SK-N-SH (cell line): ENCODE measurements around the gene ADAD1. TPM values are rescaled to one million over a fixed set of nuclear protein-coding genes. Genes with fewer than 3 reads are reported as not detected.

Experiments used
- CTCF ChIA-PET: fragments of 300-600, 350-600 bp; formaldehyde crosslinking; extraction: SDS; loops from one replicate; lab custom pipeline; 2021; lab: Yijun Ruan, JAX
- POLR2A ChIA-PET: fragments of 350-600 bp; sonication (Branson Sonifier 250); formaldehyde crosslinking; extraction: SDS; loops from one replicate; lab custom pipeline; 2020; ENCODE audit warnings: antibody characterized with exemption, inconsistent platforms; lab: Yijun Ruan, JAX
- DNase-seq: peaks from one replicate; pipeline ENCODE4 v3.0.0; 2012
- H2AFZ ChIP-seq: fragments of 200-600 bp; sonication (generic); 2 replicates; pipeline ENCODE4 v1.8.1; 2016; ENCODE audit warnings: antibody characterized with exemption, mild to moderate bottlenecking, low read depth
- H3F3A ChIP-seq: fragments of 200-600 bp; sonication (generic); replicated peaks from 2 replicates; pipeline ENCODE3; 2016; ENCODE audit warnings: antibody characterized with exemption, mild to moderate bottlenecking; ENCODE audit not compliant: insufficient read depth
- H3K27ac ChIP-seq, 2 experiments: fragments of 200-500 bp in 1 of 2; fragments of 200-600 bp in 1 of 2; sonication (Bioruptor generic) in 1 of 2; sonication (generic), shearing (Covaris generic) in 1 of 2; 2 replicates each; pipeline versions ENCODE4 v1.5.1 to v1.6.1; 2014 to 2016; ENCODE audit warnings: low read depth in 2 of 2, inconsistent platforms in 1 of 2, low read length in 1 of 2, mild to moderate bottlenecking in 1 of 2, mixed read lengths in 1 of 2
- H3K27me3 ChIP-seq: fragments of 200-600 bp; sonication (generic), shearing (Covaris generic); 2 replicates; pipeline ENCODE4 v1.6.1; 2016; ENCODE audit warnings: mixed run types; ENCODE audit not compliant: insufficient read depth
- H3K36me3 ChIP-seq, 2 experiments: fragments of 200-500 bp in 1 of 2; fragments of 200-600 bp in 1 of 2; sonication (Bioruptor generic) in 1 of 2; sonication (generic) in 1 of 2; replicated peaks in 1 of 2; 2 replicates each; pipeline versions ENCODE3 to v1.5.1; 2014 to 2016; ENCODE audit warnings: low read length in 1 of 2, mild to moderate bottlenecking in 1 of 2; ENCODE audit not compliant: insufficient read depth in 2 of 2, control insufficient read depth in 1 of 2
- H3K4me1 ChIP-seq, 2 experiments: fragments of 200-500 bp in 1 of 2; fragments of 200-600 bp in 1 of 2; sonication (Bioruptor generic) in 1 of 2; sonication (generic), shearing (Covaris generic) in 1 of 2; 2 replicates each; pipeline versions ENCODE4 v1.5.1 to v1.6.1; 2014 to 2016; ENCODE audit warnings: low read depth in 1 of 2, low read length in 1 of 2, mixed run types in 1 of 2; ENCODE audit not compliant: insufficient read depth in 2 of 2, control insufficient read depth in 1 of 2
- H3K4me2 ChIP-seq: fragments of 200-600 bp; sonication (generic), shearing (Covaris generic); 2 replicates; pipeline ENCODE4 v1.6.1; 2017; ENCODE audit warnings: mixed run types
- H3K4me3 ChIP-seq, 2 experiments: fragments of 200-500 bp in 1 of 2; fragments of 200-600 bp in 1 of 2; sonication (Bioruptor generic) in 1 of 2; sonication (generic), shearing (Covaris generic) in 1 of 2; 2 replicates each; pipeline versions ENCODE4 v1.5.1 to v1.8.1; 2014 to 2016; ENCODE audit warnings: low read depth in 2 of 2, inconsistent platforms in 1 of 2, low read length in 1 of 2, mild to moderate bottlenecking in 1 of 2, mixed read lengths in 1 of 2, moderate library complexity in 1 of 2
- H3K79me2 ChIP-seq: fragments of 200-600 bp; sonication (generic); 2 replicates; pipeline ENCODE4 v1.8.1; 2017; ENCODE audit warnings: mild to moderate bottlenecking; ENCODE audit not compliant: insufficient read depth
- H3K9ac ChIP-seq: fragments of 200-600 bp; sonication (generic); 2 replicates; pipeline ENCODE4 v1.6.1; 2017; ENCODE audit warnings: mixed run types
- H3K9me2 ChIP-seq: fragments of 200-600 bp; sonication (generic); 2 replicates; pipeline ENCODE4 v1.6.1; 2017; ENCODE audit warnings: mixed run types
- H3K9me3 ChIP-seq: fragments of 200-600 bp; sonication (generic); 2 replicates; pipeline ENCODE4 v1.6.1; 2017; ENCODE audit warnings: mixed run types, mild to moderate bottlenecking, moderate library complexity
- H4K20me1 ChIP-seq: fragments of 200-600 bp; sonication (generic); 2 replicates; pipeline ENCODE4 v1.6.1; 2017; ENCODE audit warnings: mild to moderate bottlenecking, mixed run types; ENCODE audit not compliant: insufficient read depth
- CTCF ChIP-seq: fragments of 200-600 bp; sonication (generic); IDR thresholded peaks from 2 replicates; pipeline ENCODE4 v1.6.1; 2017; ENCODE audit warnings: antibody characterized with exemption, mild to moderate bottlenecking, moderate library complexity
- ELF1 ChIP-seq: IDR thresholded peaks from 2 replicates; pipeline ENCODE4 v1.4.0; 2012
- EP300 ChIP-seq, 2 experiments: IDR thresholded peaks; 2 replicates each; pipeline versions ENCODE4 v1.4.0 to v1.6.1; 2012; ENCODE audit warnings: borderline replicate concordance in 1 of 2, low read depth in 1 of 2, low read length in 1 of 2
- EZH2phosphoT487 ChIP-seq: fragments of 200-600 bp; sonication (generic); IDR thresholded peaks from 2 replicates; pipeline ENCODE4 v1.6.1; 2017; ENCODE audit warnings: low read depth, mixed run types, mild to moderate bottlenecking, antibody characterized with exemption, moderate library complexity, borderline replicate concordance
- FOSL2 ChIP-seq: IDR thresholded peaks from 2 replicates; pipeline ENCODE4 v1.4.0; 2012; ENCODE audit warnings: low read depth, mild to moderate bottlenecking, moderate library complexity, borderline replicate concordance
- FOXJ3 ChIP-seq: sonication (generic); formaldehyde crosslinking; IDR thresholded peaks from 2 replicates; pipeline ENCODE4 v1.5.1; 2020; ENCODE audit warnings: mild to moderate bottlenecking, missing genetic modification reagents
- GABPA ChIP-seq: IDR thresholded peaks from 2 replicates; pipeline ENCODE4 v1.4.0; 2012; ENCODE audit warnings: low read depth, mild to moderate bottlenecking
- GATA2 ChIP-seq: sonication (generic); formaldehyde crosslinking; IDR thresholded peaks from 2 replicates; pipeline ENCODE4 v1.5.0; 2020; ENCODE audit warnings: mild to moderate bottlenecking, missing genetic modification reagents
- IRF3 ChIP-seq: fragments of 150-350 bp; IDR thresholded peaks from 2 replicates; pipeline ENCODE4 v1.6.1; 2016; ENCODE audit warnings: mild to moderate bottlenecking, low read depth, low read length
- MAX ChIP-seq: IDR thresholded peaks from 2 replicates; pipeline ENCODE4 v1.4.0; 2012; ENCODE audit warnings: low read depth
- MEF2A ChIP-seq: IDR thresholded peaks from 2 replicates; pipeline ENCODE4 v1.4.0; 2012; ENCODE audit warnings: low read depth, borderline replicate concordance
- MXI1 ChIP-seq: IDR thresholded peaks from 2 replicates; pipeline ENCODE4 v1.6.1; 2012; ENCODE audit warnings: mild to moderate bottlenecking, low read depth, low read length, improper control_type of control experiment
- POLR2AphosphoS5 ChIP-seq: IDR thresholded peaks from 2 replicates; pipeline ENCODE4 v1.6.1; 2012; ENCODE audit warnings: low read depth, low read length
- RAD21 ChIP-seq: IDR thresholded peaks from 2 replicates; pipeline ENCODE4 v1.6.1; 2012; ENCODE audit warnings: mild to moderate bottlenecking, low read length
- REST ChIP-seq: IDR thresholded peaks from 2 replicates; pipeline ENCODE4 v1.6.1; 2012; ENCODE audit warnings: mild to moderate bottlenecking, low read depth, low read length, moderate library complexity
- RXRA ChIP-seq: IDR thresholded peaks from 2 replicates; pipeline ENCODE4 v1.4.0; 2012; ENCODE audit warnings: low read depth, mild to moderate bottlenecking, borderline replicate concordance
- TCF12 ChIP-seq: IDR thresholded peaks from 2 replicates; pipeline ENCODE4 v1.4.0; 2012
- TEAD4 ChIP-seq: IDR thresholded peaks from 2 replicates; pipeline ENCODE4 v1.4.0; 2012; ENCODE audit warnings: mild to moderate bottlenecking, borderline replicate concordance; ENCODE audit not compliant: insufficient read depth
- YY1 ChIP-seq: IDR thresholded peaks from 2 replicates; pipeline ENCODE4 v1.4.0; 2012; ENCODE audit warnings: low read depth, mild to moderate bottlenecking
- ZBTB33 ChIP-seq: IDR thresholded peaks from 2 replicates; pipeline ENCODE4 v1.4.0; 2012; ENCODE audit warnings: low read depth, borderline replicate concordance
- WGBS: methylation state at CpG from one replicate; pipeline ENCODE4 v1.1.6; 2017; ENCODE audit warnings: low lambda C conversion rate; 5-methylcytosine and 5-hydroxymethylcytosine counted together
- polyA plus RNA-seq, 3 experiments: library from polyadenylated mRNA; depleted of rRNA; stranded (reverse); fragments of >200 nt; gene quantifications; 2 replicates each; pipeline ENCODE4 v1.2.3, GENCODE V29; 2012

The ADAD1 gene
- polyA plus RNA-seq, 1 of the 3 experiments (the other 2 are of a cell fraction), result not detected

- Histone ChIP-seq H3K4me1 (no peaks in the 10 kb centered on the region), H4K20me1 (no peaks in the 10 kb centered on the region), H3K9me3 (no peaks in the 10 kb centered on the region), H3K36me3 (no peaks in the 10 kb centered on the region), H3K9me2 (no peaks in the 10 kb centered on the region), H2AFZ (no peak overlapping the region), H3K27me3 (no peaks in the 10 kb centered on the region; the same call in 1 of the 2 replicates), H3K27ac (no peak overlapping the region), H3K79me2 (no peaks in the 10 kb centered on the region), H3K9ac (no peak overlapping the region), H3K4me3 (no peak overlapping the region), H3F3A (no peaks in the 10 kb centered on the region), H3K4me2 (no peak overlapping the region)
- POLR2A ChIA-PET, result no interaction called here
- DNase-seq, result no peak
- CTCF ChIA-PET, result no interaction called here
- TF ChIP-seq ELF1, result no peak
- no peak for TF ChIP-seq TEAD4
- TF ChIP-seq ZBTB33, result no peak
- 5% methylated on average over 1 of the region's 1 CpG for WGBS
Measured at GRCh38 chr4:122393276-122393675, 14.5 kb downstream of the ADAD1 start.

GRCh38 chr4:122403861-122404260 lies 25.1 kb downstream of the ADAD1 start:
- Histone ChIP-seq H3K9me3 (no peaks in the 10 kb centered on the region), H3K4me3 (no peak overlapping the region), H3K36me3 (no peaks in the 10 kb centered on the region)
- POLR2A ChIA-PET, result no interaction called here
- WGBS, result no CpG with 5 or more reads among the region's 3 CpGs
- TF ChIP-seq REST (no peak), RAD21 (no peak), MAX (no peak), EZH2phosphoT487 (no peak), YY1 (no peak), MEF2A (no peak), POLR2AphosphoS5 (no peak), GABPA (no peak), MXI1 (no peak), GATA2 (no peak), RXRA (no peak), FOSL2 (no peak), IRF3 (no peak), TCF12 (no peak), CTCF (no peak), FOXJ3 (CRISPR knock-in tag) (no peak), EP300 (IDR thresholded peaks at IDR 0.05; ENCODE audit: borderline replicate concordance in 1 of 2, low read depth in 1 of 2, low read length in 1 of 2) (no peak), ELF1 (no peak)
- TF ChIP-seq, all 33 proteins: peak for 0
- no peaks in the 10 kb centered on the region for H3K9me2 ChIP-seq
- CTCF ChIA-PET, result no interaction called here
- no peaks in the 10 kb centered on the region for H4K20me1 ChIP-seq
- H3K9ac ChIP-seq, result no peak overlapping the region
- no peak for DNase-seq
- no peak overlapping the region for H3K4me2 ChIP-seq
- peaks cover 7% of the 10 kb centered on the region; the same call in 1 of the 2 replicates for H3K27me3 ChIP-seq
- no peaks in the 10 kb centered on the region for H3K4me1 ChIP-seq
- H3K27ac ChIP-seq, result no peak overlapping the region
- no peak overlapping the region for H2AFZ ChIP-seq
- H3K79me2 ChIP-seq, result no peaks in the 10 kb centered on the region; the same call in 1 of the 2 replicates
- H3F3A ChIP-seq, result no peaks in the 10 kb centered on the region
